Panc1 (cell line): Measurements from ENCODE around the gene HOXB3.

Source experiments
- POLR2AphosphoS5 ChIP-seq: IDR thresholded peaks from 2 replicates; pipeline ENCODE4 v1.6.1; 2012; ENCODE audit warnings: mild to moderate bottlenecking, low read depth, low read length, moderate library complexity
- SIN3A ChIP-seq: IDR thresholded peaks from 2 replicates; pipeline ENCODE4 v1.6.1; 2012; ENCODE audit warnings: low read depth, mild to moderate bottlenecking, low read length, moderate library complexity, borderline replicate concordance; ENCODE audit not compliant: insufficient read depth
- TF ChIP-seq, protein P1 (sequence below): fragments of 450-650 bp; IDR thresholded peaks from 2 replicates; pipeline ENCODE4 v1.5.1; 2017; ENCODE audit warnings: mild to moderate bottlenecking
- TF ChIP-seq, protein P2 (sequence below), 2 experiments: IDR thresholded peaks; 2 replicates each; pipeline ENCODE4 v1.6.1; 2011 to 2012; ENCODE audit warnings: low read depth in 2 of 2, control low read depth in 1 of 2, low read length in 1 of 2, mild to moderate bottlenecking in 1 of 2, moderate library complexity in 1 of 2; ENCODE audit not compliant: insufficient read depth in 1 of 2

DNA sequence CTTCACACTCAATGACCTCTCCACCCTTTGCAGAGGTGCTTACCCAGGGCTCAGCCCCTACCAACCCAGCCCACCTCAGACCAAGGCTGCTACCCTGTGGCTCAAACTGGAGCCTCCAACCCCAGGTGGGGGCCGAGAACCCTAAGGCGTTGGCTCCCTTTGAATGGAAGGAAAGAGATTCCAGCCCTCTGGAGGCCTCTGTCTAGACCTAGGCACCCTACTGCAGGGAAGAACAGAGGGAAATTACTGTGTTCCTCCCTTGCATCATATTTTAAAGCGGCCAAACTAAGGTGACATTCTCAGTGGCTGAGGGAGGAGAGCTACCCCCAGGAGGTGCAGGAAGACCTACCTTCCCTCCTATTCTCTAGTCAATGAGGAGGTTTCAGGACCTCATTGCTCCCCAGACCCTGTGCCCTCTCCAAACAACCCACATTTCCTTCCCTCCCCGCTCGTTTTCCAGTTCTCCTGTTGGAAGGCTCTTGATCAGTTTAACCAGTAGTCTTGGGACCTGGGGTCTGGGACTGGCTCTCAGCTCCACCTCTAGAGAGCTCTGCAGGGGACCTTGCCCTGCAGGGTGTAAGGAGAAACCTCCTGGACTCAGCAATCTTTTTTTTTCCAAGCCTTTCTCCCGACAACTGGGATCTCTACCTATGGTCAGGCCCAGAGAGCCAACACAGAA, 30.6 kb upstream of the HOXB3 start:
- TF ChIP-seq, protein P1, sequence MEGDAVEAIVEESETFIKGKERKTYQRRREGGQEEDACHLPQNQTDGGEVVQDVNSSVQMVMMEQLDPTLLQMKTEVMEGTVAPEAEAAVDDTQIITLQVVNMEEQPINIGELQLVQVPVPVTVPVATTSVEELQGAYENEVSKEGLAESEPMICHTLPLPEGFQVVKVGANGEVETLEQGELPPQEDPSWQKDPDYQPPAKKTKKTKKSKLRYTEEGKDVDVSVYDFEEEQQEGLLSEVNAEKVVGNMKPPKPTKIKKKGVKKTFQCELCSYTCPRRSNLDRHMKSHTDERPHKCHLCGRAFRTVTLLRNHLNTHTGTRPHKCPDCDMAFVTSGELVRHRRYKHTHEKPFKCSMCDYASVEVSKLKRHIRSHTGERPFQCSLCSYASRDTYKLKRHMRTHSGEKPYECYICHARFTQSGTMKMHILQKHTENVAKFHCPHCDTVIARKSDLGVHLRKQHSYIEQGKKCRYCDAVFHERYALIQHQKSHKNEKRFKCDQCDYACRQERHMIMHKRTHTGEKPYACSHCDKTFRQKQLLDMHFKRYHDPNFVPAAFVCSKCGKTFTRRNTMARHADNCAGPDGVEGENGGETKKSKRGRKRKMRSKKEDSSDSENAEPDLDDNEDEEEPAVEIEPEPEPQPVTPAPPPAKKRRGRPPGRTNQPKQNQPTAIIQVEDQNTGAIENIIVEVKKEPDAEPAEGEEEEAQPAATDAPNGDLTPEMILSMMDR = no peak
- TF ChIP-seq, protein P2, sequence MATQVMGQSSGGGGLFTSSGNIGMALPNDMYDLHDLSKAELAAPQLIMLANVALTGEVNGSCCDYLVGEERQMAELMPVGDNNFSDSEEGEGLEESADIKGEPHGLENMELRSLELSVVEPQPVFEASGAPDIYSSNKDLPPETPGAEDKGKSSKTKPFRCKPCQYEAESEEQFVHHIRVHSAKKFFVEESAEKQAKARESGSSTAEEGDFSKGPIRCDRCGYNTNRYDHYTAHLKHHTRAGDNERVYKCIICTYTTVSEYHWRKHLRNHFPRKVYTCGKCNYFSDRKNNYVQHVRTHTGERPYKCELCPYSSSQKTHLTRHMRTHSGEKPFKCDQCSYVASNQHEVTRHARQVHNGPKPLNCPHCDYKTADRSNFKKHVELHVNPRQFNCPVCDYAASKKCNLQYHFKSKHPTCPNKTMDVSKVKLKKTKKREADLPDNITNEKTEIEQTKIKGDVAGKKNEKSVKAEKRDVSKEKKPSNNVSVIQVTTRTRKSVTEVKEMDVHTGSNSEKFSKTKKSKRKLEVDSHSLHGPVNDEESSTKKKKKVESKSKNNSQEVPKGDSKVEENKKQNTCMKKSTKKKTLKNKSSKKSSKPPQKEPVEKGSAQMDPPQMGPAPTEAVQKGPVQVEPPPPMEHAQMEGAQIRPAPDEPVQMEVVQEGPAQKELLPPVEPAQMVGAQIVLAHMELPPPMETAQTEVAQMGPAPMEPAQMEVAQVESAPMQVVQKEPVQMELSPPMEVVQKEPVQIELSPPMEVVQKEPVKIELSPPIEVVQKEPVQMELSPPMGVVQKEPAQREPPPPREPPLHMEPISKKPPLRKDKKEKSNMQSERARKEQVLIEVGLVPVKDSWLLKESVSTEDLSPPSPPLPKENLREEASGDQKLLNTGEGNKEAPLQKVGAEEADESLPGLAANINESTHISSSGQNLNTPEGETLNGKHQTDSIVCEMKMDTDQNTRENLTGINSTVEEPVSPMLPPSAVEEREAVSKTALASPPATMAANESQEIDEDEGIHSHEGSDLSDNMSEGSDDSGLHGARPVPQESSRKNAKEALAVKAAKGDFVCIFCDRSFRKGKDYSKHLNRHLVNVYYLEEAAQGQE (IDR thresholded peaks at IDR 0.05; ENCODE audit: insufficient read depth in 1 of 2, low read depth in 2 of 2, low read length in 1 of 2) = no peak
- no peak for TF ChIP-seq POLR2AphosphoS5
- no peak for TF ChIP-seq SIN3A
